Activated CD4-positive, alpha-beta memory T cell treated with anti-CD3 and anti-CD28 coated beads, Interleukin-2, amount 10 ng/mL, durations not matched to agents 7 days and 5 days (primary cell): Measurements from ENCODE around the gene SYT2. TPM values are rescaled to one million over a fixed set of nuclear protein-coding genes. Genes with fewer than 3 reads are reported as not detected.
A peak's percentile ranks its signal among the peaks of the same experiment; 100 is the strongest.
"Not testable (repeated sequence)": the region's sequence is repeated elsewhere in the genome, so short reads cannot be mapped to it uniquely, and the experiment has no call there.

Experiments used
- CTCF ChIA-PET: fragments of 350-600 bp; sonication (Branson Sonifier 250); formaldehyde crosslinking; loops from one replicate; lab custom pipeline; 2021; ENCODE audit warnings: antibody characterized with exemption, inconsistent platforms; lab: Charles Lee
- POLR2A ChIA-PET: fragments of 350-600 bp; sonication (Branson Sonifier 250); formaldehyde crosslinking; loops from one replicate; lab custom pipeline; 2021; ENCODE audit warnings: antibody characterized with exemption; lab: Charles Lee
- DNase-seq: peaks from one replicate; pipeline ENCODE4 v3.0.0-alpha.2; 2020
- H3K27ac Mint-ChIP-seq: one replicate; pipeline ENCODE4 v1.8.0; 2021; ENCODE audit warnings: mild to moderate bottlenecking, mixed read lengths
- H3K27me3 Mint-ChIP-seq: one replicate; pipeline ENCODE4 v1.8.0; 2021; ENCODE audit warnings: mixed read lengths
- H3K36me3 Mint-ChIP-seq: one replicate; pipeline ENCODE4 v1.8.0; 2021; ENCODE audit warnings: low read depth, mixed read lengths
- H3K4me1 Mint-ChIP-seq: one replicate; pipeline ENCODE4 v1.8.0; 2021; ENCODE audit warnings: mixed read lengths
- H3K4me3 Mint-ChIP-seq: one replicate; pipeline ENCODE4 v1.8.0; 2021; ENCODE audit warnings: mild to moderate bottlenecking, mixed read lengths
- H3K9me3 Mint-ChIP-seq: one replicate; pipeline ENCODE4 v1.8.0; 2021; ENCODE audit warnings: mixed read lengths
- total RNA-seq, 2 experiments: library from RNA; stranded (reverse); gene quantifications; one replicate each; pipeline ENCODE4 v1.2.3, GENCODE V29; 2021

SYT2 gene
- total RNA-seq, 2 experiments from 2014 or later = not detected

GRCh38 chr1:202630541-202630940 lies 79.7 kb downstream of the SYT2 start:
- ChIA-PET POLR2A (no interaction called here), CTCF (no interaction called here)
- Mint-ChIP-seq H3K27me3 (peaks cover 39% of the 10 kb centered on the region), H3K4me1 (peaks cover 29% of the 10 kb centered on the region), H3K36me3 (no peaks in the 10 kb centered on the region), H3K9me3 (no peaks in the 10 kb centered on the region), H3K4me3 (no peak overlapping the region), H3K27ac (no peak overlapping the region)
- no peak for DNase-seq

DNA sequence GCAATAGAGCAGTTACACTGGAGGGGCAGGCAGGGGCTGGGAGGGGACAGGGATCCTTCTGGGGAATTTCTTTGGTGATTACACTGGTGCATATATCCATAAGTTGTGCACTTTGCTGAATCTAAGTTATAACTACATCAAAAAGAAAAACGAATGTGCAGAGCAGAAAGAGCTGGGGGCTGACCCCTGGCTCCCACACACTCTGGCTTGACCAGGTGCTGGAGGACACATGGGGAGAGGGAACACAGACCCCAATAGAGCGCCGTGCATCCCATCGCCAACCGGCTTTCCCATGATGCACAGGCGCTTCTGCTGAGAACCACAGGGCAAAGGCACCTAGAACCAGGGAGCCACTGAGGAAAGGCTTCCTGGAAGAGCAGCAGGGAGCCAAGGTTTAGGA lies 80.2 kb downstream of the SYT2 start:
- DNase-seq, H3K9me3 Mint-ChIP-seq, POLR2A ChIA-PET, H3K36me3 Mint-ChIP-seq, H3K27ac Mint-ChIP-seq, CTCF ChIA-PET, H3K4me3 Mint-ChIP-seq: not testable (repeated sequence)
- H3K27me3 Mint-ChIP-seq = peaks cover 35% of the 10 kb centered on the region
- peaks cover 29% of the 10 kb centered on the region for H3K4me1 Mint-ChIP-seq

DNA sequence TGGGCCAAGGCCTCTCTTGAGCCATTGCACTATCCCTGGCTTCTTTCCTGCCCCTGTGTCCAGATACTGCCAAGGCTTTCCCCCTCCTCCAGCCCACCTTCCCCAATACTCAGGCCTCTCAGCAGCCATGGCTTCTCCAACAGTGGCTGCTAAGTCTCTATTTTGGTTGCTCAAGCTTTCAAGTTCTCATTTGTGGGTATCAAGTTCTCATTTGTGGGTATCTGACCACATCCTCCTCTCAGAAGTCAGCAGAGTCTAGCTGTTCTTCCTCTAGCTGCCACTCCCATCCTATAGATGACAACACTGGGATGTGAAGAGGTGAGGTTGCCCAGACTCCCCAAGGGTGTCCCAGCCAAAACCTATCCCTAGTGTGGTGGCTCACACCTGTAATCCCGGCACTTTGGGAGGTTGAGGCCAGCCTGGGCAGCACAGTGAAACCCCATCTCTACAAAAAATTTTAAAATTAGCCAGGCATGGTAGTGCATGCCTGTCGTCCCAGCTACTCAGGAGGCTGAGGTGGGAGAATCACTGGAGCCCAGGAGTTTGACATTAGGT lies 80.9 kb downstream of the SYT2 start:
- peak; percentile 50 for DNase-seq
- Mint-ChIP-seq H3K27me3 (peaks cover 29% of the 10 kb centered on the region), H3K4me1 (peaks cover 29% of the 10 kb centered on the region), H3K27ac (peak overlapping the region; percentile 87), H3K4me3 (peak overlapping the region; percentile 1)
- POLR2A ChIA-PET, H3K9me3 Mint-ChIP-seq, H3K36me3 Mint-ChIP-seq: not testable (repeated sequence)
- CTCF ChIA-PET = interaction anchor here (1.5 kb wide), 1 partner anchor 55 kb away, joined by 4 read pairs; no protein-coding TSS in a partner anchor

GRCh38 chr1:202628646-202629215 lies 81.5 kb downstream of the SYT2 start:
- ChIA-PET CTCF (interaction anchor here (1.5 kb wide), 1 partner anchor 55 kb away, joined by 4 read pairs; no protein-coding TSS in a partner anchor), POLR2A (no interaction called here)
- H3K36me3 Mint-ChIP-seq = no peaks in the 10 kb centered on the region
- peak overlapping the region; percentile 87 for H3K27ac Mint-ChIP-seq
- peak overlapping the region; percentile 1 for H3K4me3 Mint-ChIP-seq
- no peak for DNase-seq
- peaks cover 26% of the 10 kb centered on the region for H3K27me3 Mint-ChIP-seq
- peaks cover 29% of the 10 kb centered on the region for H3K4me1 Mint-ChIP-seq
- no peaks in the 10 kb centered on the region for H3K9me3 Mint-ChIP-seq

GRCh38 chr1:202627841-202628565 lies 82.3 kb downstream of the SYT2 start:
- Mint-ChIP-seq H3K36me3 (no peaks in the 10 kb centered on the region), H3K9me3 (no peaks in the 10 kb centered on the region), H3K27ac (no peak overlapping the region), H3K27me3 (peaks cover 22% of the 10 kb centered on the region), H3K4me1 (peaks cover 29% of the 10 kb centered on the region), H3K4me3 (no peak overlapping the region)
- POLR2A ChIA-PET = no interaction called here
- DNase-seq = no peak
- CTCF ChIA-PET = interaction anchor here (1.5 kb wide), 1 partner anchor 54 kb away, joined by 4 read pairs; no protein-coding TSS in a partner anchor

- POLR2A ChIA-PET, H3K9me3 Mint-ChIP-seq, DNase-seq, H3K27ac Mint-ChIP-seq, H3K4me3 Mint-ChIP-seq, H3K36me3 Mint-ChIP-seq, CTCF ChIA-PET: not testable (repeated sequence)
- peaks cover 29% of the 10 kb centered on the region for H3K4me1 Mint-ChIP-seq
- H3K27me3 Mint-ChIP-seq = peaks cover 22% of the 10 kb centered on the region
Observed at GRCh38 chr1:202627036-202627435, 83.2 kb downstream of the SYT2 start.

GRCh38 chr1:202625416-202626360 lies 84.6 kb downstream of the SYT2 start:
- Mint-ChIP-seq H3K4me3 (no peak overlapping the region), H3K27me3 (peaks cover 19% of the 10 kb centered on the region), H3K27ac (no peak overlapping the region), H3K36me3 (no peaks in the 10 kb centered on the region), H3K9me3 (no peaks in the 10 kb centered on the region), H3K4me1 (peaks cover 29% of the 10 kb centered on the region)
- peak; percentile 74 for DNase-seq
- POLR2A ChIA-PET = no interaction called here
- CTCF ChIA-PET = interaction anchor here (0.6 kb wide), 1 partner anchor 330 kb away, joined by 4 read pairs; no protein-coding TSS in a partner anchor

DNA sequence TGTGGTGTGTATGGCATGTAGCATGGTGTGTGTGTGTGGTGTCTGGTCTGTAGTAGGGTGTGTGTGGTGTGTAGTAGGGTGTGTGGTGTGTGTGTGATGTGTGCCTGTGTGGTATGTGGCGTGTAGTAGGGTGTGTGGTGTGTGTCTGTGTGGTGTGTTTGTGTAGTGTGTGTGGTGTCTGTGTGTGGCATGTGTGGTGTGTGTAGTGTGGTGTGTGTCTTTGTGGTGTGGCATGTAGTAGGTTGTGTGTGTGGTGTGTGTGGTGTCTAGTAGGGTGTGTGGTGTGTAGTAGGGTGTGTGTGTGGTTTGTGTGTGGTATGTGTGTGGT lies 85.5 kb downstream of the SYT2 start:
- Mint-ChIP-seq H3K9me3 (no peaks in the 10 kb centered on the region), H3K36me3 (no peaks in the 10 kb centered on the region), H3K27me3 (peaks cover 14% of the 10 kb centered on the region), H3K27ac (no peak overlapping the region), H3K4me1 (peaks cover 23% of the 10 kb centered on the region), H3K4me3 (no peak overlapping the region)
- ChIA-PET CTCF (no interaction called here), POLR2A (no interaction called here)
- no peak for DNase-seq

DNA sequence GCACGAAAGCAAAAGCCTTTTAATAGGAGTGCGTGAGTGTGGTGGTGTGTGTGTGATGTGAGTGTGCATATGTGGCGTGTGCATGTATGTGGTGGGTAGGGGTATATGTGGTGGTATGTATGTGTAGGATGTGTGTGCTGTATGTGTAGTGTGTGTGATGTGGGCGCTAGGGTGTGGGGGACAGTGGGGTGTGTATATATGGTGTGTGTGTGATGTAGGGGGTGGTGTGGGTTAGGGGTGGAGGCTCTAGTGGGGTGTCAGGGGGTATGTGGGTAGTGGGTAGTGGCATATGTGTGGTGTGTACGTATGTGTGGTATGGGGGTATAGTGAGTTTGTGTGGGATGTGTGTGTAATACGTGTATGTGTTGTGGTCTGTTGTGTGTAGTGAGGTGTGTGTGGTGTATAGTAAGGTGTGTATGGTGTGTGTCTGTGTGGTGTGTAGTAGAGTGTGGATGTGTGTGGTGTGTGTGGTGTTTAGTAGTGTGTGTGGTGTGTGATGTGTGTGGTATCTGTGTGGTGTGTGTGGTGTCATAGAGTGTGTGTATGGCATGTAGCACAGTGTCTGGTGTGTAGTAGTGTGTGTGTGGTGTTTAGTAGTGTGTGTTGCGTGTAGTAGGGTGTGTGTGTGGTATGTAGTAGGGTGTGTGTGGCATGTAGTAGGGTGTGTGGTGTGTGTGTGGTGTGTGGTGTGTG lies 86.0 kb downstream of the SYT2 start:
- Mint-ChIP-seq H3K4me3 (no peak overlapping the region), H3K27me3 (peaks cover 16% of the 10 kb centered on the region), H3K4me1 (peaks cover 18% of the 10 kb centered on the region), H3K9me3 (no peaks in the 10 kb centered on the region), H3K27ac (no peak overlapping the region), H3K36me3 (no peaks in the 10 kb centered on the region)
- ChIA-PET POLR2A (no interaction called here), CTCF (no interaction called here)
- no peak for DNase-seq

- DNase-seq, H3K27ac Mint-ChIP-seq, H3K9me3 Mint-ChIP-seq, H3K4me3 Mint-ChIP-seq, POLR2A ChIA-PET, CTCF ChIA-PET, H3K36me3 Mint-ChIP-seq: not testable (repeated sequence)
- Mint-ChIP-seq H3K27me3 (peaks cover 19% of the 10 kb centered on the region), H3K4me1 (peaks cover 13% of the 10 kb centered on the region)
Observed at GRCh38 chr1:202623476-202623875, 86.8 kb downstream of the SYT2 start.

DNA sequence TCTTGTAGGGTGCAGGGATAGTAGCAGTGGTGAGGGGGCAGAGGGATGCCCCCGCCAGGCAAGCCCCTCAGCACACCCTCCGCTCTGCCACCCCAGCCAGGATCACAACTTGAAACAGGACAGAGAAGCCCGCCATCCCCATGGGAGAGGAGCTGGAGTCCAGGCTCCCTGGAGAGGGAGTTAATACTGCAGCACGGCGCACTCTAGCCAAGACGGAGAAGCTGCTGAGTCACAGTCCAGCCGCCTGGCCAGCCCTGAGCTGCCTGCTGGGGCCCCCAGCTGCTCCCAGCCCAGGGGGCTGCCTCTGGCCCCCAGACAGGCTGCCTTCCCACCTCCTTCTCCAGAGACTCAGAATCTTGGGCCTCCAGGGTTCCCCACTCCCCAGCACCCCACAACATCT lies 87.2 kb downstream of the SYT2 start:
- no peaks in the 10 kb centered on the region for H3K9me3 Mint-ChIP-seq
- DNase-seq = no peak
- peaks cover 11% of the 10 kb centered on the region for H3K4me1 Mint-ChIP-seq
- no peak overlapping the region for H3K27ac Mint-ChIP-seq
- ChIA-PET POLR2A (no interaction called here), CTCF (interaction anchor here (1.8 kb wide), 1 partner anchor 279 kb away, joined by 4 read pairs; no protein-coding TSS in a partner anchor)
- peaks cover 19% of the 10 kb centered on the region for H3K27me3 Mint-ChIP-seq
- H3K4me3 Mint-ChIP-seq = no peak overlapping the region
- H3K36me3 Mint-ChIP-seq = no peaks in the 10 kb centered on the region

- H3K9me3 Mint-ChIP-seq = no peaks in the 10 kb centered on the region
- no peak for DNase-seq
- CTCF ChIA-PET = interaction anchor here (1.0 to 1.8 kb wide), 2 partner anchors 52 to 279 kb away, joined by 3 to 4 read pairs; no protein-coding TSS in a partner anchor
- no peak overlapping the region for H3K4me3 Mint-ChIP-seq
- POLR2A ChIA-PET = no interaction called here
- H3K36me3 Mint-ChIP-seq = no peaks in the 10 kb centered on the region
- no peak overlapping the region for H3K27ac Mint-ChIP-seq
- peaks cover 7% of the 10 kb centered on the region for H3K4me1 Mint-ChIP-seq
- H3K27me3 Mint-ChIP-seq = peaks cover 19% of the 10 kb centered on the region
Observed at GRCh38 chr1:202622388-202622787, 87.9 kb downstream of the SYT2 start.
